NCI-H128 (cell line): ENCODE results near the gene CLK1.
"Not testable (repeated sequence)": the region's sequence is repeated elsewhere in the genome, so short reads cannot be mapped to it uniquely, and the experiment has no call there.

Experiments used
- DNase-seq: peaks from one replicate; lab custom pipeline; 2025; ENCODE audit not compliant: unreplicated experiment; lab: John Stamatoyannopoulos, UW

The CLK1 gene

DNA sequence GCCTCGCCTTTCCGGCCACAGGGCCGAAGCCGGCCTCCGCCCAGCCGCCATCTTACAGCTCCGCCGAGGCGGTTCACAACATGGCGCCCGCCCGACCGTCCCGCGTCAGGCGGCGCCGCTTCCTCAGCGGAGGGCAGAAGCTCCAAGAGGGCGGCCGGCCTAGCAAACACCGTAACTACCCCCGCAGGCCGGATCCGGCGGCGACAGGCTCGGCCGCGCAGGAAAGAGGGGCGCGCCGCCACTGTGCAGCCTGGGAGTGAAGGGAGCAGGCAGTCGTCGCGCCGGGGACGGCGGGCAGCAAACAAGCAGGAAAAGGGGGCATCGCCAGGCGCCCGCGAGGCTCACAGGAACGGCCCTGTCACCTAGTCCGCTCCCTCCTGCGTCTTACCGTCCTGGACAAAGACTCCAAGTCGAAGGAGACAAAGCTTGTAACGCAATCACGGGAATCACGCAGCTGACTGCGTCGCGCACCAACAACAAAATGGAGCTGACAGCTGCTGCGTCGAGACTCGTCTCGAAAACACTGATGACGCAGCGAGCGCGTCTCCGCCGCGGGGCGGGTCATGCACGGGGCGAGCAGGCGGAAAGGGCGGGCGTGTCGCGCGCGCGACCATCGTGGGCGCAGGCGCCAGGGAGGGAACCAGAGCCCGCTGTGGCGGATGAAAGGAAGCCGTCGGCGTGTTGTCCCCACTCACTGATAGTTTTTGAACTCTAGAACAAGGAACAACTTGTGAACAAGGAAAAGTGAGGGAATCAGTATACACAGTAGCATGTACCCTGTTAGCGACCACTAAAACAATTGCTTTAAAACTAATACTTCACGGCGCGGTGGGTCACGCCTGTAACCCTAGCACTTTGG lies at the start of gene CLK1:
Gene CLK1, minus strand, starts transcription at position 483 of the 859 bp plus-strand sequence. CDS start 2,796 bp downstream, outside the sequence.
- peak; percentile 81 for DNase-seq

DNA sequence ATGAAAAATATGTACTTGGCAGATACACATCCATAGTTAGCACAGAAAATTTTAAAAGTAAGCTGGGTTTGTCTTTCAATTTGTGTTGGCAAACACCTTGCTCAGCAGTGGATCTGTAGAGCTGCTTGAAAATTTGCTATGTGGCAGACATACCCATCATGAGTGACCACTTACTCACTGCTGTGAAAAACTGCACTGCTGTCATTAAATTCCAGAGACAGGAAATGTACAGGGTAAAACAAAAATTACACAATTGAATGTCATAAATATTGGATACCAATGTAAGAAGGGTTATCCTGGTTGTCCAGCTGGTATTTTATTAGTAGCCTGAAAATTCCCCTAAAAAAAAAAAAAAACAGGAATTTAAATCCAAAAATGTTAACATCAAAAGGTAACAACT lies 49.2 kb upstream of the CLK1 start:
- DNase-seq, result no peak

DNA sequence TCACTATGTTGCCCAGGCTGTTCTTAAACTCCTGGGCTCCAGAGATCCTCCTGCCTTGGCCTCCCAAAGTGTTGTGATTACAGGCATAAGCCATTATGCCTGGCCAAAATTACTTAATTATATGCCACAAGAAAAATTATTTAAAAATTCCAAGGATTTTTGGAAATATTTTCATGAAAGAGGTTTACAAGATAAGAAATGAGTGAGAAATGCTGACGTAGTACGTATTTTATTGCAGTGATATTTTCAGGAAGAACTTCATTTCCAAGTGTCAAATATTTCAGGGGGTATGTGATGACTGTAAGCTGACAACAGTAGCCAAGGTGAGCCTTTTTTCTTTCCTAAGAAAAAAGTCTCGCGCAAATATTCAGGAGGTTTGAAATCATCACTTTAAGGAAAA lies 45.5 kb upstream of the CLK1 start:
- no peak for DNase-seq

DNA sequence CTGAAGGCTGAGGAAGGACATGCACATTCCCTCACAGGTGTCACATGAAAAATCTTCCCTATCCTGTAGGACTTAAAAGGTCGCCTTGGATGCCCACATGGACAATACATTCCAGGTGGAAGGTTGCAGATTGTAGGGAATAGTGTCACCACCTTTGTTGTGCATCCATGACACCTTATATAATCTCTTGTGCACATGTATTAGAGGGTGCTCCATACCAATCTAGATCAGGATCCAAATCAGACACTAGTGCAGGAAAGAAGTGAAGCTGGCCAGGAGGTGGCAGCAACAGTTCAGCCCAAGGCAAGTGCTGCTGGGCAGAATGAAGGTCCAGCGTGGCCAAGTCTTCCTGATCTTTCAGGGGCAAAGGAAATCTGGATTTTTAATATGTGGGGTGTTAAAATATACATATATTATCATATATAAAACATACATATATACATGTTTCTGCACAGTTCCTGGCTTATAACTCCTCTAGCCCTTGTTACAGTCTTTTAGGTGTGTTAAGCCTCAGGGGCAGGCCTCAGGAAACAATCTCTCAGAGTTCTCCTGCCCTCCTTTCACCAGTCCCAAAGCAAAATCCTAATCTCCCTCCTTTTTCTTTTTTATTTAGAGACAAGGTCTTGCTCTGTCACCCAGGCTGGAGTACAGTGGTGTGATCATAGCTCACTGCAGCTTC lies 41.3 kb upstream of the CLK1 start:
- peak; percentile 2 for DNase-seq

- peak; percentile 37 for DNase-seq
These were observed 37.1 kb upstream of the CLK1 start for GRCh38 chr2:200901459-200902072.

GRCh38 chr2:200899482-200899881 lies 35.0 kb upstream of the CLK1 start:
- DNase-seq, result no peak

- DNase-seq, result peak; percentile 84
These were observed 24.5 kb upstream of the CLK1 start, which contains the start of the genes NIF3L1 and PPIL3 for GRCh38 chr2:200888704-200889625. Gene NIF3L1 (plus strand): TSS chr2:200889371. CDS start chr2:200891944, 2,573 bp downstream. Gene PPIL3 (minus strand): TSS chr2:200889077. CDS start chr2:200887615, 1,462 bp downstream.

- DNase-seq, result not testable (repeated sequence)
These were observed 17.3 kb upstream of the CLK1 start for GRCh38 chr2:200881715-200882249.

- no peak for DNase-seq
These were observed 13.9 kb upstream of the CLK1 start for GRCh38 chr2:200878289-200878880.

DNA sequence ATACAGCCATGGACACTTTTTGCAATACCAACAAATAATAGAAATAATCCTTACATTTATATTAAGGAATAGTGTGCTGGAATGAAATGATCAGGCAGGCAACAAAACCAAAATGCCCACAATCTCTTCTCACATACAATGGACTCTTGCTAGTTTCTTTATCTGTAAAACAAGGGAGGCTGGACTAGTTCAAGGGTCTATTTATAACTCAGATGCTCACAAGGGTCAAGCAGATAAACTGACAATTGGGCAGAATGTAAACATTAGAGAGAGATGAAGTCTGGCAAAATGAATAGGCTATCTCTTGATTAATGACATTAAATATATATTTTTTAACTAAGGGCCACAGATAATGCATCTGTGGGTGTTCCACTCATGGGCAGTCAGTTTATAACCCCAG lies 13.0 kb upstream of the CLK1 start:
- DNase-seq, result no peak

DNA sequence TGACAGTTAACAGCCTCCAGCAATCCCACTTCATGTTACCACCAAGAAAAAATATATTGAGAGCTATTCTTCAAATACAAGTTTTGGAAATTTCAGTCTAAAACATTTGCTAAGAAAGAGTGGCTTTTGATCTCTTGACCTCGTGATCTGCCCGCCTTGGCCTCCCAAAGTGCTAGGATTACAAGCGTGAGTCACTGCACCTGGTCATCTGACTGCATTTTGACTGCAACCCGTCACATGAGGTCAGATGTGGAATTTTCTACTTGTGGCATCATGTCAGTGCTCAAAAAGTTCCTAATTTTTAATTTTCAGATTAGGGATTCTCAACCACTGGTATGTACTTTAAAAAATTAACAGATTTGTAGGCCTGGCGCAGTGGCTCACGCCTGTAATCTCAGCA lies 9.1 kb upstream of the CLK1 start:
- no peak for DNase-seq

DNA sequence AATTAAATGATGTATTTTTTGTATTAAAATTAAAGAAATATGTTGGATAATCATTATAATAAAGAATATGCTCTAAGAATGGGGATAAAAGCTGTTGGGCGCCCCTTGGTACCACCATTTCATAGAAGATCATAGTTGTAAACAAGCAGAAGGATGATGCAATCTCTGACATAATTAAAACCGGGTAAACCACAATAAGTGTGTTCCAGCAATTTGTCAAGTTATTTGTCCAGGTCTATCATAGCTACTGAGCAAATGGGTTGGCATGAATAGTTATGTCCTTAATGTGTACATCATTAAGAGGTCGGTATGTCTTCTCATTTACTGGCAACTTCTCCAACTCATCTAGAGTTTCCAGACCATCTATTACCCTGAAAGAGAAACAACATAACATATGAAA lies 6.7 kb upstream of the CLK1 start:
- no peak for DNase-seq

- DNase-seq, result no peak
These were observed 4.6 kb upstream of the CLK1 start for GRCh38 chr2:200869014-200869413.

GRCh38 chr2:200863782-200864175 lies 679 bp downstream of the CLK1 start:
- DNase-seq, result no peak

DNA sequence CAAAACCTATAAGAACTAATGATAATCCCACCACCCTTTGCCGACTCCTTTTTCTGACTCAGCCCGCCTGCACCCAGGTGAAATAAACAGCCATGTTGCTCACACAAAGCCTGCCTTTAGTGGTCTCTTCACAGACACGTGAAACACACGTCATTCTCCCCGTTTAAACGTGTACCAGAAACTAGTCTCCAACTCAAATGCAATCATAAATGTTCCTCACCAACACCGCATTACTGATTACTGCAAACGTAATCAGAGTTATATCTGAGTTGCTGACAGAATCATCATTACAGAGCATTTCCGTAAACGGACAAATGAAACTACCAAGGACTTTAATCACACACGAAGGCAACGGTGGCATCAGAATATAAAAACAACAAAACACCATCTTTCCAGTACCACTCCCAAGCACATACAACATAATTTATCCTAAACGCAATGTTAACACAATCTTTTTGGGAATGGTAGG lies 1.9 kb downstream of the CLK1 start:
- no peak for DNase-seq

DNA sequence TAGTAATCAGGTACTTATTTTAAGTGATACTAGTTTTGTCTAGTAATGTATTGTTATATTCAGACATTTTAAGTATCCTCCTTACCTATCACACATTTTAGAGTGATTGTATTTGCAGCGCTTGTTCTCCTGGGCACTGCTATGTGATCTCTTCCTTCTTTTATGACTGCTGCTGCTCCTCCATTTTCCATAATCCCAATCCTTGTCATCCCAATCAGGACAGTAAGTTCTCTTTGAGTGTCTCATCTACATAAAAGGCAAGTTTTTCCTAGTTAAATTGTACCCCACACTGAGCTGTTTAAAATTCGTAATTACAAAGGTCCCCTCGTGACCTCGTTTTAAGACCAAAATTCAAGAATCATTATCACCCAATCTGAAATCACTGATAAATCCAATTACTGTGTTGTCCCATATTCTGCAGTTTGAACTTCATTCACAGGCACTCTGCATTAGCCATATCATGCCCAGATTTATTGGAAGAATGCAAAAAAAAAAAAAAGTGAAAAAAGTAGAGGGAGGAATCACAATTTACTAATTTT lies 2.8 kb downstream of the CLK1 start:
- DNase-seq, result no peak

DNA sequence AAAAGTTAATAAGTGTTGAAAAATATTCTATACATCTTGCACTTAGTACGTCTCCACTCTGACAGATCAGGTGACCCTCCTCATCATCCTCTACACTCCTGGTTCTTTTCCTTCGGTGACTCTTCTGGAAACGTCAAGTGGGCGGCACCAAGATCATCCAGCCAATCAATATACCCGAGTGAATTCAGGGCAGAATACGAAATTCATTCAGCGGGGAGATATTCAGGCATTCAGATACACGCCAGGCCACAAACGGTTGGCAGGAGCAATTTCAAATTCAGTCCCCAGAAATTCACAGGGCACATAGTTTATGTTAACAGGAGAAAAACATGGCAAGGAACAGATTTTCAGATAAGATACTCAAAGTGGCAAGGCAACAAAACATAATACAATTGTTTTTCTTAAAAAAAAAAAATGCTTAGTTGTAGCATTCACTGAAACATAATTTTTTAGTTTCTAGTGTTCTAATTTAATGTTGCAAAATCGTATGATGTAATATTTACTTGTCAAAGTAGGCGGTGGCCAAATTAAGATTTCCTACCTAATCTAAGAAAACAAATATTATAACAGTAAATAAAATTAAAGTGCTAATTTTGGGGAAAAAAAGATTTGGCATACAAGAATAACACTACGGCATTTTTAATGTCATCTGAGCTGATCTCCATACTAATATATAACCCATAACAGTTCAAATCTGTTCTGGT lies 4.2 kb downstream of the CLK1 start:
- DNase-seq, result no peak

- DNase-seq, result no peak
These were observed 7.7 kb downstream of the CLK1 start for GRCh38 chr2:200856806-200857205.

- no peak for DNase-seq
These were observed 11.9 kb downstream of the CLK1 start for GRCh38 chr2:200852605-200853004.
